Liver (tissue), 9 donors: ENCODE data around the gene GPR39. TPM values are rescaled to one million over a fixed set of nuclear protein-coding genes. Genes with fewer than 3 reads are reported as not detected.

Experiments used
- DNase-seq: peaks from one replicate; pipeline ENCODE4 v3.0.0-alpha.2; 2017; ENCODE audit warnings: low spot score
- H3K27ac ChIP-seq, 2 donors: one replicate each; pipeline ENCODE4 v1.7.0; 2013; ENCODE audit warnings: inconsistent platforms in 2 of 2, low read length in 2 of 2, control low read depth in 1 of 2, low read depth in 1 of 2, mild to moderate bottlenecking in 1 of 2
- H3K27me3 ChIP-seq, 4 donors: one replicate each; pipeline versions ENCODE4 v1.6.1 to v1.7.0; 2013; ENCODE audit warnings: low read length in 3 of 4, inconsistent platforms in 1 of 4, mild to moderate bottlenecking in 1 of 4, moderate library complexity in 1 of 4; ENCODE audit not compliant: control insufficient read depth in 4 of 4, insufficient read depth in 4 of 4
- H3K36me3 ChIP-seq, 4 donors: one replicate each; pipeline versions ENCODE4 v1.6.1 to v1.7.0; 2013; ENCODE audit warnings: low read length in 3 of 4, mild to moderate bottlenecking in 3 of 4, low read depth in 1 of 4, moderate library complexity in 1 of 4; ENCODE audit not compliant: control insufficient read depth in 4 of 4, insufficient read depth in 3 of 4
- H3K4me1 ChIP-seq, 4 donors: one replicate each; pipeline versions ENCODE4 v1.6.1 to v1.7.0; 2013; ENCODE audit warnings: low read length in 3 of 4, mild to moderate bottlenecking in 3 of 4, moderate library complexity in 1 of 4; ENCODE audit not compliant: control insufficient read depth in 4 of 4, insufficient read depth in 4 of 4
- H3K4me3 ChIP-seq, 3 donors: one replicate each; pipeline versions ENCODE4 v1.6.1 to v1.7.0; 2013; ENCODE audit warnings: low read length in 3 of 3, control low read depth in 1 of 3, low read depth in 1 of 3, mild to moderate bottlenecking in 1 of 3
- H3K9ac ChIP-seq, 2 donors: one replicate each; pipeline ENCODE4 v1.7.0; 2013; ENCODE audit warnings: low read length in 2 of 2, mild to moderate bottlenecking in 2 of 2, moderate library complexity in 2 of 2, control low read depth in 1 of 2, low read depth in 1 of 2
- H3K9me3 ChIP-seq, 4 donors: one replicate each; pipeline versions ENCODE4 v1.6.1 to v1.7.0; 2013; ENCODE audit warnings: low read length in 3 of 4; ENCODE audit not compliant: control insufficient read depth in 4 of 4
- ATF3 ChIP-seq: IDR thresholded peaks from 2 replicates; pipeline ENCODE4 v1.6.1; 2016; ENCODE audit warnings: antibody characterized with exemption
- CTCF ChIP-seq: fragments of 150-350 bp; IDR thresholded peaks from 2 replicates; pipeline ENCODE4 v1.5.1; 2017; ENCODE audit warnings: improper control_type of control experiment, low read depth, low read length; ENCODE audit not compliant: missing input control
- EGR1 ChIP-seq, 2 donors: IDR thresholded peaks; 2 replicates each; pipeline ENCODE4 v1.6.1; 2016 to 2018; ENCODE audit warnings: antibody characterized with exemption in 2 of 2, low read depth in 2 of 2
- FOXA1 ChIP-seq: IDR thresholded peaks from 2 replicates; pipeline ENCODE4 v1.6.1; 2016; ENCODE audit warnings: antibody characterized with exemption
- FOXA2 ChIP-seq: IDR thresholded peaks from 2 replicates; pipeline ENCODE4 v1.6.1; 2016; ENCODE audit warnings: antibody characterized with exemption
- GABPA ChIP-seq, 2 donors: IDR thresholded peaks in 1 of 2; conservative IDR thresholded peaks in 1 of 2; 2 replicates each; pipeline ENCODE4 v1.6.1; 2016; ENCODE audit warnings: antibody characterized with exemption in 2 of 2, mild to moderate bottlenecking in 1 of 2, moderate library complexity in 1 of 2
- HNF4A ChIP-seq, 2 donors: conservative IDR thresholded peaks; 2 replicates each; pipeline ENCODE4 v1.6.1; 2016; ENCODE audit warnings: antibody characterized with exemption in 2 of 2, mild to moderate bottlenecking in 2 of 2
- HNF4G ChIP-seq: IDR thresholded peaks from 2 replicates; pipeline ENCODE4 v1.6.1; 2016; ENCODE audit warnings: antibody characterized with exemption
- JUND ChIP-seq, 2 donors: IDR thresholded peaks; 2 replicates each; pipeline ENCODE4 v1.6.1; 2016; ENCODE audit warnings: antibody characterized with exemption in 2 of 2
- MAX ChIP-seq: IDR thresholded peaks from 2 replicates; pipeline ENCODE4 v1.6.1; 2016; ENCODE audit warnings: antibody characterized with exemption
- NR2F2 ChIP-seq: IDR thresholded peaks from 2 replicates; pipeline ENCODE4 v1.6.1; 2016; ENCODE audit warnings: antibody characterized with exemption
- RAD21 ChIP-seq, 2 donors: IDR thresholded peaks; 2 replicates each; pipeline ENCODE4 v1.6.1; 2016; ENCODE audit warnings: antibody characterized with exemption in 2 of 2, mild to moderate bottlenecking in 2 of 2
- REST ChIP-seq: IDR thresholded peaks from 2 replicates; pipeline ENCODE4 v1.6.1; 2016; ENCODE audit warnings: antibody characterized with exemption, mild to moderate bottlenecking
- RXRA ChIP-seq, 2 donors: IDR thresholded peaks; 2 replicates each; pipeline ENCODE4 v1.6.1; 2017 to 2018; ENCODE audit warnings: antibody characterized with exemption in 2 of 2, mild to moderate bottlenecking in 1 of 2
- SP1 ChIP-seq: IDR thresholded peaks from 2 replicates; pipeline ENCODE4 v1.6.1; 2018; ENCODE audit warnings: antibody characterized with exemption, mild to moderate bottlenecking
- TAF1 ChIP-seq: conservative IDR thresholded peaks from 2 replicates; pipeline ENCODE4 v1.6.1; 2016; ENCODE audit warnings: antibody characterized with exemption, mild to moderate bottlenecking
- YY1 ChIP-seq: IDR thresholded peaks from 2 replicates; pipeline ENCODE4 v1.6.1; 2016; ENCODE audit warnings: antibody characterized with exemption, mild to moderate bottlenecking
- ZBTB33 ChIP-seq: IDR thresholded peaks from 2 replicates; pipeline ENCODE4 v1.6.1; 2016; ENCODE audit warnings: antibody characterized with exemption
- WGBS: extraction: QIAGEN DNeasy Blood & Tissue Kit; methylation state at CpG from one replicate; pipeline ENCODE4 v1.1.7; 2013; 5-methylcytosine and 5-hydroxymethylcytosine counted together
- polyA plus RNA-seq, 2 donors: library from polyadenylated mRNA; stranded (reverse) in 1 of 2; unstranded in 1 of 2; fragments of 200-250 nt in 1 of 2; fragments of >200 nt in 1 of 2; fragmentation: Nextera tagmentation in 1 of 2; extraction: Ambion mirVana in 1 of 2; gene quantifications; one replicate each; pipeline versions ENCODE4 v1.2.1 to v1.2.3, GENCODE V29; 2013 to 2015
- total RNA-seq, 2 donors: library from RNA; depleted of rRNA; stranded (reverse); fragments of >200 nt; gene quantifications; one replicate each; pipeline ENCODE4 v1.2.3, GENCODE V29; 2014
- donor health status: healthy.
- donor health status: healthy.
- donor health status: healthy.
- donor health status: healthy.
- donor health status: healthy.

GPR39 gene
- total and polyA plus RNA-seq, 4 donors: 2.2 to 13.0 (median 2.8) TPM

GRCh38 chr2:132677661-132678060 lies 261.1 kb downstream of the GPR39 start:
- H3K9ac ChIP-seq: no peak overlapping the region
- DNase-seq: no peak
- no peaks in the 10 kb centered on the region for H3K4me1 ChIP-seq
- H3K9me3 ChIP-seq: no peaks in the 10 kb centered on the region
- no peak overlapping the region for H3K4me3 ChIP-seq
- WGBS: 93% methylated on average over 5 of the region's 5 CpGs
- H3K27ac ChIP-seq: no peak overlapping the region
- H3K36me3 ChIP-seq: no peaks in the 10 kb centered on the region
- no peaks in the 10 kb centered on the region for H3K27me3 ChIP-seq
- TF ChIP-seq ATF3 (no peak), ZBTB33 (no peak), EGR1 (IDR thresholded peaks at IDR 0.05; ENCODE audit: low read depth in 2 of 2) (no peak), REST (no peak), RXRA (IDR thresholded peaks at IDR 0.05) (no peak), RAD21 (IDR thresholded peaks at IDR 0.05) (no peak), CTCF (no peak), SP1 (no peak), TAF1 (no peak), NR2F2 (no peak), JUND (IDR thresholded peaks at IDR 0.05) (no peak), YY1 (no peak), FOXA2 (no peak), HNF4A (conservative IDR thresholded peaks at IDR 0.05) (no peak), FOXA1 (no peak), HNF4G (no peak), GABPA (IDR thresholded peaks at IDR 0.05 in 1 of 2, conservative IDR thresholded peaks at IDR 0.05 in 1 of 2) (no peak), MAX (no peak)

- no peaks in the 10 kb centered on the region for H3K27me3 ChIP-seq
- WGBS: 97% methylated on average over 2 of the region's 2 CpGs
- H3K9ac ChIP-seq: no peak overlapping the region
- no peaks in the 10 kb centered on the region for H3K4me1 ChIP-seq
- H3K27ac ChIP-seq: no peak overlapping the region
- no peaks in the 10 kb centered on the region for H3K9me3 ChIP-seq
- no peaks in the 10 kb centered on the region for H3K36me3 ChIP-seq
- no peak for DNase-seq
- H3K4me3 ChIP-seq: no peak overlapping the region
- TF ChIP-seq NR2F2 (no peak), CTCF (no peak), RXRA (IDR thresholded peaks at IDR 0.05) (no peak), REST (no peak), TAF1 (no peak), FOXA1 (no peak), RAD21 (IDR thresholded peaks at IDR 0.05) (no peak), HNF4G (no peak), ATF3 (no peak), JUND (IDR thresholded peaks at IDR 0.05) (no peak)
Measured at GRCh38 chr2:132678483-132678882, 261.9 kb downstream of the GPR39 start.
